Kidney (tissue), 14 donors: Measurements from ENCODE around the gene RTN3. TPM values are rescaled to one million over a fixed set of nuclear protein-coding genes. Genes with fewer than 3 reads are reported as not detected.

Source experiments
- DNase-seq, 5 donors: peaks; one replicate each; pipeline ENCODE4 v3.0.0-alpha.2; 2013 to 2020
- FAIRE-seq: peaks from 2 replicates; lab custom pipeline; 2012; peaks lifted over from hg19 to GRCh38; lab: Jason Lieb, UNC
- H3K27ac ChIP-seq, 2 donors: one replicate each; pipeline ENCODE4 v1.7.0; 2013; ENCODE audit warnings: low read depth in 2 of 2, low read length in 2 of 2, inconsistent platforms in 1 of 2
- H3K27me3 ChIP-seq: one replicate; pipeline ENCODE4 v1.7.1; 2013; ENCODE audit warnings: low read length, inconsistent platforms; ENCODE audit not compliant: control insufficient read depth, insufficient read depth
- H3K36me3 ChIP-seq, 3 donors: one replicate each; pipeline versions ENCODE4 v1.7.0 to v1.7.1; 2013; ENCODE audit warnings: low read length in 3 of 3, control low read depth in 1 of 3, inconsistent platforms in 1 of 3; ENCODE audit not compliant: insufficient read depth in 3 of 3, control insufficient read depth in 2 of 3
- H3K4me1 ChIP-seq, 3 donors: one replicate each; pipeline versions ENCODE4 v1.7.0 to v1.7.1; 2013; ENCODE audit warnings: low read length in 3 of 3, inconsistent platforms in 1 of 3, low read depth in 1 of 3; ENCODE audit not compliant: control insufficient read depth in 2 of 3, insufficient read depth in 2 of 3
- H3K4me3 ChIP-seq, 3 donors: one replicate each; pipeline versions ENCODE4 v1.7.0 to v1.8.1; 2013; ENCODE audit warnings: low read length in 3 of 3, control low read depth in 1 of 3, inconsistent platforms in 1 of 3
- H3K9ac ChIP-seq, 3 donors: one replicate each; pipeline versions ENCODE4 v1.7.0 to v1.7.1; 2013; ENCODE audit warnings: low read length in 3 of 3, control low read depth in 1 of 3, inconsistent platforms in 1 of 3
- H3K9me3 ChIP-seq, 3 donors: one replicate each; pipeline versions ENCODE4 v1.7.0 to v1.7.1; 2013; ENCODE audit warnings: low read length in 3 of 3, control low read depth in 1 of 3, inconsistent platforms in 1 of 3; ENCODE audit not compliant: control insufficient read depth in 2 of 3, insufficient read depth in 1 of 3
- CTCF ChIP-seq: IDR thresholded peaks from 3 replicates; pipeline ENCODE4 v1.5.1; 2012; ENCODE audit warnings: mild to moderate bottlenecking, moderate library complexity, borderline replicate concordance; ENCODE audit not compliant: insufficient read depth; ENCODE audit errors: extremely low read depth
- intact Hi-C: fragments of 100-400 bp; cut with DNase I; formaldehyde crosslinking; loops from one replicate; pipeline ENCODE4 v1.11.1; 2022
- polyA plus RNA-seq: library from polyadenylated mRNA; stranded (reverse); fragments of 350-450 nt; fragmentation: Illumina TruSeq; extraction: RNeasy Lipid Tissue Mini Kit (QIAGEN cat#74804); gene quantifications from one replicate; pipeline ENCODE4 v1.2.3, GENCODE V29; 2014; ENCODE audit warnings: low read depth, low replicate concordance; ENCODE audit not compliant: insufficient read depth
- total RNA-seq: library from RNA; stranded (reverse); fragmentation: NEBNext Ultra II Directional; extraction: Animal tissue kit (Norgen Biotek cat#: 25700); gene quantifications from one replicate; pipeline ENCODE4 v1.2.1, GENCODE V29; 2021
- donor health status: control.
- donor health status: control.
- donor health status: control.
- donor health status: control.
- donor health status: control.
- donor health status: DM: yes; HTN: yes; CAD: no.
- donor health status: Normal renal cell carcinoma (clear cell type).

RTN3 gene
- total and polyA plus RNA-seq, 2 donors from 2014 or later, result 93.1 to 109 TPM

GRCh38 chr11:63673579-63673978 is 7.7 kb upstream of the RTN3 start:
- Histone ChIP-seq H3K4me3 (no peak overlapping the region), H3K27ac (no peak overlapping the region), H3K27me3 (no peaks in the 10 kb centered on the region), H3K9me3 (no peaks in the 10 kb centered on the region), H3K36me3 (no peaks in the 10 kb centered on the region), H3K4me1 (peaks cover 0 to 7% (median 5%) of the 10 kb centered on the region in 3 donors), H3K9ac (no peak overlapping the region)
- DNase-seq (no peak), FAIRE-seq (no peak)
- no peak for TF ChIP-seq CTCF
- intact Hi-C loops, result no loop called here

- peak overlapping the region; percentile 79 to 81 (median 79) for H3K4me3 ChIP-seq
- H3K27ac ChIP-seq, result peak overlapping the region; percentile 68 to 89
- no peaks in the 10 kb centered on the region for H3K36me3 ChIP-seq
- H3K9me3 ChIP-seq, result no peaks in the 10 kb centered on the region
- peak overlapping the region; percentile 29 to 82 (median 61) for H3K9ac ChIP-seq
- DNase-seq (no peak), FAIRE-seq (no peak)
- TF ChIP-seq CTCF, result no peak
- no peaks in the 10 kb centered on the region for H3K27me3 ChIP-seq
- intact Hi-C loops, result no loop called here
- peaks cover 0 to 10% (median 2%) of the 10 kb centered on the region in 3 donors for H3K4me1 ChIP-seq
These were observed 423 bp upstream of the RTN3 start for GRCh38 chr11:63680834-63681320.

GRCh38 chr11:63682066-63683021 is 1.0 kb downstream of the RTN3 start:
- peak overlapping the region in 1 of 2 donors; percentile 96 for H3K27ac ChIP-seq
- intact Hi-C loops, result no loop called here
- DNase-seq (peak in 4 of 5 donors; percentile 43 to 69 (median 64)), FAIRE-seq (no peak)
- no peaks in the 10 kb centered on the region for H3K27me3 ChIP-seq
- H3K4me3 ChIP-seq, result peak overlapping the region; percentile 79 to 91 (median 81)
- H3K4me1 ChIP-seq, result peaks cover 0 to 10% (median 2%) of the 10 kb centered on the region in 3 donors
- peak overlapping the region; percentile 60 to 73 (median 68) for H3K9ac ChIP-seq
- no peaks in the 10 kb centered on the region for H3K9me3 ChIP-seq
- TF ChIP-seq CTCF, result no peak
- H3K36me3 ChIP-seq, result no peaks in the 10 kb centered on the region
